DND-41 (cell line): ENCODE results near the gene ATP11B.

Experiments used
- ATAC-seq: fragments of 200-7000 bp; cut with Tn5 transposase; 3 replicates; pipeline ENCODE4 v1.9.1; 2021; ENCODE audit warnings: low read depth; ENCODE audit not compliant: insufficient read depth
- DNase-seq: peaks from one replicate; pipeline ENCODE4 v3.0.0-alpha.2; 2020
- H2AFZ ChIP-seq: 2 replicates; pipeline ENCODE4 v1.6.0; 2012; ENCODE audit warnings: low read depth, low read length
- H3K27ac ChIP-seq: 2 replicates; pipeline ENCODE4 v1.5.1; 2012; ENCODE audit warnings: low read length, inconsistent platforms
- H3K27me3 ChIP-seq: fragments of 200-600 bp; sonication (generic); 2 replicates; pipeline ENCODE4 v1.6.0; 2012; ENCODE audit warnings: low read length, mild to moderate bottlenecking, inconsistent platforms; ENCODE audit not compliant: insufficient read depth, poor library complexity
- H3K36me3 ChIP-seq: 2 replicates; pipeline ENCODE4 v1.5.1; 2012; ENCODE audit warnings: low read length, inconsistent platforms; ENCODE audit not compliant: insufficient read depth
- H3K4me1 ChIP-seq: 2 replicates; pipeline ENCODE4 v1.5.1; 2012; ENCODE audit warnings: mild to moderate bottlenecking, low read length; ENCODE audit not compliant: insufficient read depth
- H3K4me2 ChIP-seq: 2 replicates; pipeline ENCODE4 v1.6.0; 2012; ENCODE audit warnings: mild to moderate bottlenecking, moderate library complexity, low read length, inconsistent platforms; ENCODE audit not compliant: insufficient read depth
- H3K4me3 ChIP-seq, 2 experiments: fragments of 200-600 bp in 1 of 2; shearing (Covaris generic) in 1 of 2; 2 replicates each; pipeline ENCODE4 v1.5.1; 2012 to 2016; ENCODE audit warnings: inconsistent platforms in 2 of 2, low read length in 2 of 2, mild to moderate bottlenecking in 2 of 2, low read depth in 1 of 2, moderate library complexity in 1 of 2
- H3K79me2 ChIP-seq: 2 replicates; pipeline ENCODE4 v1.6.0; 2012; ENCODE audit warnings: low read length, inconsistent platforms; ENCODE audit not compliant: insufficient read depth
- H3K9ac ChIP-seq: 2 replicates; pipeline ENCODE4 v1.6.0; 2012; ENCODE audit warnings: low read depth, mild to moderate bottlenecking, inconsistent platforms, low read length, moderate library complexity
- H3K9me3 ChIP-seq: 2 replicates; pipeline ENCODE4 v1.5.1; 2012; ENCODE audit warnings: low read length, moderate library complexity, mild to moderate bottlenecking, inconsistent platforms; ENCODE audit not compliant: insufficient read depth, severe bottlenecking
- H4K20me1 ChIP-seq: 2 replicates; pipeline ENCODE4 v1.6.0; 2012; ENCODE audit warnings: low read length; ENCODE audit not compliant: insufficient read depth
- EZH2 ChIP-seq: IDR thresholded peaks from 3 replicates; pipeline ENCODE4 v1.6.1; 2012; ENCODE audit warnings: borderline replicate concordance, low read depth, mild to moderate bottlenecking, moderate library complexity, low read length, inconsistent platforms; ENCODE audit not compliant: severe bottlenecking
- TF ChIP-seq, protein P1 (sequence below): IDR thresholded peaks from 2 replicates; pipeline ENCODE4 v1.5.1; 2012; ENCODE audit warnings: borderline replicate concordance, low read length, moderate library complexity, mild to moderate bottlenecking; ENCODE audit not compliant: poor library complexity, severe bottlenecking; ENCODE audit errors: extremely low read depth

Gene ATP11B

GRCh38 chr3:182912474-182912873 lies 119.2 kb downstream of the ATP11B start:
- Histone ChIP-seq H3K27me3 (no peaks in the 10 kb centered on the region), H2AFZ (no peak overlapping the region), H3K27ac (peak overlapping the region; percentile 80), H3K9ac (no peak overlapping the region), H4K20me1 (no peaks in the 10 kb centered on the region), H3K4me1 (peaks cover 62% of the 10 kb centered on the region), H3K36me3 (peaks cover 2% of the 10 kb centered on the region; the same call in 1 of the 2 replicates), H3K79me2 (no peaks in the 10 kb centered on the region), H3K4me3 (no peak overlapping the region), H3K4me2 (no peak overlapping the region), H3K9me3 (no peaks in the 10 kb centered on the region)
- no peak for DNase-seq
- ATAC-seq: no peak
- TF ChIP-seq, protein P1, sequence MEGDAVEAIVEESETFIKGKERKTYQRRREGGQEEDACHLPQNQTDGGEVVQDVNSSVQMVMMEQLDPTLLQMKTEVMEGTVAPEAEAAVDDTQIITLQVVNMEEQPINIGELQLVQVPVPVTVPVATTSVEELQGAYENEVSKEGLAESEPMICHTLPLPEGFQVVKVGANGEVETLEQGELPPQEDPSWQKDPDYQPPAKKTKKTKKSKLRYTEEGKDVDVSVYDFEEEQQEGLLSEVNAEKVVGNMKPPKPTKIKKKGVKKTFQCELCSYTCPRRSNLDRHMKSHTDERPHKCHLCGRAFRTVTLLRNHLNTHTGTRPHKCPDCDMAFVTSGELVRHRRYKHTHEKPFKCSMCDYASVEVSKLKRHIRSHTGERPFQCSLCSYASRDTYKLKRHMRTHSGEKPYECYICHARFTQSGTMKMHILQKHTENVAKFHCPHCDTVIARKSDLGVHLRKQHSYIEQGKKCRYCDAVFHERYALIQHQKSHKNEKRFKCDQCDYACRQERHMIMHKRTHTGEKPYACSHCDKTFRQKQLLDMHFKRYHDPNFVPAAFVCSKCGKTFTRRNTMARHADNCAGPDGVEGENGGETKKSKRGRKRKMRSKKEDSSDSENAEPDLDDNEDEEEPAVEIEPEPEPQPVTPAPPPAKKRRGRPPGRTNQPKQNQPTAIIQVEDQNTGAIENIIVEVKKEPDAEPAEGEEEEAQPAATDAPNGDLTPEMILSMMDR: no peak
- TF ChIP-seq EZH2: no peak

DNA sequence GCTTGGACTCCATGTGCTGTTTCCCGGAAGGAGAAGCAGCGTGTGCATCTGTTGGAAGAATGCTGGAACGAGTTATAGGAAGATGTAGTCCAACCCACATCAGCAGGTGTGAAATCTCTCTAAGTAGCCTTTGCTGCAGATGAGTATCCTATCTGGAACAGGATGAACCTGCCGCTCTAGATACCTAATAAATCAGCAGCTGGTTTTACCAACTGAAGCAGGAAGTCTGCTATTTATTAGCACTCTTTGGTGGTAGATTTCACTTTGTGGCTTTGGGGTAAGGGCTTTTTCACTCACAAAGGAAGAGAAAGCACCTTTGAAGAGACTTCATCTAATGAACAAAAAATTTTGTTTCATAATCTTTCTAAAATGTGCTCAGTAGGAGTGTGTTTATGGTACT lies 120.6 kb downstream of the ATP11B start:
- TF ChIP-seq, protein P1: no peak
- TF ChIP-seq EZH2: no peak
- H3K4me2 ChIP-seq: peak overlapping the region; percentile 54
- peak overlapping the region; percentile 80 for H3K27ac ChIP-seq
- H3K36me3 ChIP-seq: peaks cover 5% of the 10 kb centered on the region; the same call in 1 of the 2 replicates
- peak overlapping the region; percentile 42; the same call in 1 of the 2 replicates for H3K9ac ChIP-seq
- no peak overlapping the region for H2AFZ ChIP-seq
- DNase-seq (peak; percentile 66), ATAC-seq (peak; percentile 86)
- peak overlapping the region in 1 of 2 experiments; percentile 20; a peak in 2 of 4 replicates for H3K4me3 ChIP-seq
- no peaks in the 10 kb centered on the region for H3K27me3 ChIP-seq
- peaks cover 62% of the 10 kb centered on the region for H3K4me1 ChIP-seq
- no peaks in the 10 kb centered on the region for H3K79me2 ChIP-seq
- H3K9me3 ChIP-seq: no peaks in the 10 kb centered on the region
- H4K20me1 ChIP-seq: no peaks in the 10 kb centered on the region

DNA sequence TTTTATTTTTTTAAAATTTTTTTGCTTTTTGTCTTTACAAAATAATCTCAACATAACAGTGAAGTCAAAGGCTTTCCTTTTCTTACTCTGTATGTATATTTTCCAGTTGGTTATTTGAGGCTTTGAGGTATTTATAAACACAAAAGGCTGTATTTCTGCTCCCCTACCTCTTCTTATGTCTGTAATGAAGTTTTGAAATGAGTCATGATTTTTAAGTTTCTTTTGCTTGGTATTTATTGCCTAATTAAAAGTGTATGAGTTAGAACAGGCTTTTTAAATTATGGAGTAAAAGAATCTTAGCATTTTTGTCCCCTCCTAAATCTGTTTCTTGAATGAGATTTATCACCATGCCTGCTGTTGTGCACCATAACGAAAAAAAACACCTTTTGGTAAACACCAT lies 121.0 kb downstream of the ATP11B start:
- Histone ChIP-seq H3K4me3 (peak overlapping the region in 1 of 2 experiments; percentile 21; a peak in 2 of 4 replicates), H2AFZ (no peak overlapping the region), H3K9ac (peak overlapping the region; percentile 42), H3K79me2 (no peaks in the 10 kb centered on the region), H3K27ac (peak overlapping the region; percentile 80), H3K27me3 (no peaks in the 10 kb centered on the region), H3K9me3 (no peaks in the 10 kb centered on the region), H3K4me2 (peak overlapping the region; percentile 54), H4K20me1 (no peaks in the 10 kb centered on the region), H3K36me3 (peaks cover 5% of the 10 kb centered on the region; the same call in 1 of the 2 replicates), H3K4me1 (peaks cover 62% of the 10 kb centered on the region)
- no peak for DNase-seq
- TF ChIP-seq, protein P1: no peak
- ATAC-seq: peak; percentile 47

DNA sequence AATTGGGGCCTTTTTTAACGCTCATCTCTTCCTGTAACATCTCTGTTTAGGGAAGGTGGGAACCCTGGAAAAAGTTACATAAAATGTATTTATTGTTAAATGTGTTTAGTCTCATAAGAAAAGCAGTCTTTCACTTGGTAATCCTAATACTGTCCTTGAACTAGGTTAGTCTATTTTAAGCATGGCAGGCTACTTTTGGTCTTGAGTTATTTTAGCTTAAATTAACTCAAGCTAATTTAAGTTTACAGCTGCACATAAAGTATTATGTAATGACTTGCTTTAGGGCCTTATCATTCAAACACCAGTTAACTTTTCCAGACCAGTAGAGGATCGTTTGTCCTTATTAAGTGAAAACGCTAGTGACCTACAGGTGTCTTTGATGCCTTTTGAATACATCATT lies 123.8 kb downstream of the ATP11B start:
- ATAC-seq: no peak
- H3K4me2 ChIP-seq: no peak overlapping the region
- TF ChIP-seq, protein P1: no peak
- TF ChIP-seq EZH2: no peak

More for the DNA sequence above, 123.8 kb downstream of the ATP11B start:
- Histone ChIP-seq H3K36me3 (peaks cover 3% of the 10 kb centered on the region; the same call in 1 of the 2 replicates), H2AFZ (no peak overlapping the region), H3K4me3 (no peak overlapping the region), H3K4me1 (peaks cover 40% of the 10 kb centered on the region), H3K27me3 (no peaks in the 10 kb centered on the region), H3K27ac (no peak overlapping the region), H3K9ac (no peak overlapping the region), H3K79me2 (no peaks in the 10 kb centered on the region), H4K20me1 (no peaks in the 10 kb centered on the region), H3K9me3 (no peaks in the 10 kb centered on the region)
- DNase-seq: no peak
